ENCODE results near the gene CIDEB. TPM values are rescaled to one million over a fixed set of nuclear protein-coding genes. Genes with fewer than 3 reads are reported as not detected.

The CIDEB gene, protein sequence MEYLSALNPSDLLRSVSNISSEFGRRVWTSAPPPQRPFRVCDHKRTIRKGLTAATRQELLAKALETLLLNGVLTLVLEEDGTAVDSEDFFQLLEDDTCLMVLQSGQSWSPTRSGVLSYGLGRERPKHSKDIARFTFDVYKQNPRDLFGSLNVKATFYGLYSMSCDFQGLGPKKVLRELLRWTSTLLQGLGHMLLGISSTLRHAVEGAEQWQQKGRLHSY
- total RNA-seq = 23.7 and 27.8 TPM in 2 replicates

DNA sequence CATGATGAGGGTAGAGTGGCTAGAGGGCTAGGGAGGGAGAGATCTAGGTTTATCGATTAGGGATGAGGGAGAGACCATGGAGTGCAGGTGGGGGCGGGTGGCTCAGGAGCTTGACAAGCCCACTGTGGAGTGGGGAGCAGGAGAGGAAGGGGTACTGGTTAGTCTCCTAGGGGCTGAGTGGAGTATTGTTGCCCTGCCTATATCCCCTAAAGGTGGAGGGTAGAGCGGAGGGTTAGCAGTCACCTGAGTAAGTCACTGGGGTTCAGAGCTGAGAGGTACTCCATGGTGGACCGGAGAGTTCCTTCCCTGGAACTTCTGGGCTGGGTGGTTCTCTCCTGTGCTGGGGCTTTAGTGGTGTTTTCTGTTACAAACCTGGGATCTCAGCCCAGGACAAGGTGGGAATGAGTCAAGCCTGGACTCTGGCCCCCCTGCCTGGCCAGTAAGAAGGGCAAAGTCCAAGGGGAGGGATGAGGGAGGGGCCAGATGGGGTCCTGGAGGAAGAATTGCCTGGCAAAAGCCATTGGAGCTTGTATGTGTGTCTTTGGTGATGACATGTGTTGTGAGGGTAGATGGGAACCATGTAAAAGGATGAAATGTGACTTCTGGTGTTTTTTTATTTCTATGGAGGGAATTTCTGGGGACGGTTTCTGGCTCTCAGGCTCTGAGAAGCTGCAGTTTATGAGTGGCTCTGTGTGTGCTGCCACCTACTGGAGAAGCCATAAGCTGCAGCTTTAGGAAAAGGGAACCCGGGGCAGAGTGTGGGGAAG, at the start of gene CIDEB:
TSS of gene CIDEB (minus strand) at position 403 of the 767 bp plus-strand sequence. CDS start at position 284, 119 bp downstream.
- intact Hi-C loops (cut with micrococcal nuclease) = loop anchor here (1.0 kb wide), 6 partner anchors 8 to 129 kb away; partner anchors contain the start of genes DHRS1, NOP9, RABGGTA and TINF2

DNA sequence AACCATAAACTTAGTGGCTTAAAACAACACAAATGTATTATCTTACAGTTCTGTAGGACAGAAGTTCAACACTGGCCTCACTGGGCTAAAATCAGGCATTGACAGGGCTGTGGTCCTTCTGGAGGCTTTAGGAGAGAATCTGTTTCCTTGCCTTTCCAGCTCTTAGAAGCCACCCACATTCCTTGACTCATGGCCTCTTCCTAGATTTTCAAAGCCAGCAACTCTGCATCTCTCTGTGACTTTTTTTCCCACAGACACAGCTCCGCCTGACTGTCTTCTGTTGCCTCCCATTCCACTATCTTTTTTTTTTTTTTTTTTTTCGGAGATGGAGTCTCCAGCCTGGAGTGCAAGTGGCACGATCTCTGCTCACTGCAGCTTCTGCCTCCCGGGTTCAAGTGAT, 48.4 kb upstream of the CIDEB start:
- intact Hi-C loops (cut with micrococcal nuclease) = no loop called here

- intact Hi-C loops (cut with micrococcal nuclease) = no loop called here
These were observed 47.2 kb upstream of the CIDEB start for GRCh38 chr14:24355009-24355408.

DNA sequence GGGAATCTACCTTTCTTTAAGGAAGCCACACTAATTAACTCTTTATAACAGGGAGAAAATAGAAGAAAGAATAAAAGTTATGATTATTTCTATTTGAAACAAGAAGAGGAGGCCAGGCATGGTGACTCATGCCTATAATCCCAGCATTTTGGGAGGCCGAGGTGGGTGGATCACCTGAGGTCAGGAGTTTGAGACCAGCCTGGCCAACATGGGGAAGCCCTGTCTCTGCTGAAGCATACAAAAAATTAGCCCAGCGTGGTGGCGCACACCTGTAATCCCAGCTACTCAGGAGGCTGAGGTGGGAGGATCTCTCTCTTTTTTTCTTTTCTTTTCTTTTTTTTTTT, 46.7 kb upstream of the CIDEB start:
- intact Hi-C loops (cut with micrococcal nuclease) = loop anchor here (5.0 kb wide), 1 partner anchor 43 kb away; the partner anchor contains the start of gene NYNRIN

DNA sequence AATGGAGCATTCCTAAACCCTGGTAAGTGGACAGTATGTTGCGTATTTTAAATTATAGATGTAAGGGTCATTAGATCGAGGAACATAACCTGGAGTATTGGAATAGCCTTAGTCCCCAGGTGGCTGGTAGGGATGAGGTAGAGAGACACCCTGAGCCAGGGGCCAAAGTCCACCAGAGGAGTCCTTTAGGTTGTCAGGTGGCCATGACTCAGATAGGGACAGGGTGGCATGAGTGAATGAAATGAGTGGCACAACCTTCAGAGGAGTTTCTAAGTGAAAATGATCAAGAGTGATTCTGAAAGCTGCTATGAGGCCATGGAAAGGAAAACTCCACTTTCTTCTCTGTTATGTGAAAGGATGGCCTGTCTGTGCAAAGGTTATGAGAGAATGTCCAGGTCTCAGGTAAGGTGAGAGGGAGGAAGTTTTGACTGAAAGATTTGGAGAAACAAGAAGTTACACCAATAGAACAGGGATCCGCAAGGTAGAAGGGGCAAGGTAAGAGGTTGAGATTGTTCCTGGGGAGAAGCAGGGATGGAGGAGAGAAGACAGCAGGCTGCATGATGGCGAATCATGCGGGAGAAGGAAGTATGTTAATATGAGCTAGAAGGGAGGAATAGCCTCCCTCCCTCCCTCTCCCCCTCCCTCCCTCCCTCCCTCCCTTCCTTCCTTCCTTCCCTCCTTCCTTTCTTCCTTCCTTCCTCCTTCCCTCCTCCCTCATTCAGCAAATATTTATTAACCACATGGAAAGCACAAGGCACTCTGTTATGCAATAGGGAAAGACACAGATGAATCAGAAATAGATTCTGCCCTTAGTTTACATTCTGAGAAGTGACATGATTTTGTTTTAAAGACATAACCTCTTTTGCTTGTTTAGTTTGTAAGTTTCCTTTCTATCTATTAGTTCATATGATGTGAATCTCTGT, 46.0 kb upstream of the CIDEB start:
- intact Hi-C loops (cut with micrococcal nuclease) = loop anchor here (5.0 kb wide), 1 partner anchor 43 kb away; the partner anchor contains the start of gene NYNRIN

- intact Hi-C loops (cut with micrococcal nuclease) = loop anchor here (5.0 kb wide), 1 partner anchor 46 kb away; the partner anchor contains the start of gene NYNRIN
These were observed 43.7 kb upstream of the CIDEB start for GRCh38 chr14:24351517-24351916.

GRCh38 chr14:24349742-24350141, 42.0 kb upstream of the CIDEB start:
- intact Hi-C loops (cut with micrococcal nuclease) = loop anchor here (5.0 kb wide), 1 partner anchor 48 kb away; the partner anchor contains the start of gene NYNRIN

- intact Hi-C loops (cut with micrococcal nuclease) = no loop called here
These were observed 40.4 kb upstream of the CIDEB start for GRCh38 chr14:24348186-24348585.

DNA sequence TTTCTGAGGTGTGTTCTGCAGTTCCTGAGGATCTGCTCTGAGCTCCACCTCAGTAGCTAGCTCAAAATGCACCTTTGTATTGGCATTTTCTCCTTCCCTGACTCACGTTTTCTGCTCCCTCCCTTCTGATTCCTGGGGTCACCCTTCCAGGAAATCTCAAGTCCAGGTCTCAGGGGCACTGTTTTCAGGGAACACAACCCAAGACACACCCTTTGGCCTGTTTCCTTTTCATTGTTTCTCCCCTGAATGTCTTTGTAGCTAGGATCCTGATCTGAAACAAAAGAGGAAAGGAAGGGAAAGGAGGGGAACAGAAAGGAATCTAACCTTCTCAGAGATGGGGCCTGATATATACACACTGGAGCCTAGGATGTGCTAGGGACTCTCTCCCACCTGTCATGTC, 39.4 kb upstream of the CIDEB start:
- intact Hi-C loops (cut with micrococcal nuclease) = no loop called here

- intact Hi-C loops (cut with micrococcal nuclease) = no loop called here
These were observed 36.3 kb upstream of the CIDEB start for GRCh38 chr14:24343795-24344660.

- intact Hi-C loops (cut with micrococcal nuclease) = no loop called here
These were observed 35.1 kb upstream of the CIDEB start for GRCh38 chr14:24342889-24343288.

GRCh38 chr14:24340606-24341005, 32.8 kb upstream of the CIDEB start:
- intact Hi-C loops (cut with micrococcal nuclease) = loop anchor here (1.0 kb wide), 2 partner anchors 91 to 102 kb away; partner anchors contain the start of gene SDR39U1

- intact Hi-C loops (cut with micrococcal nuclease) = loop anchor here (1.0 kb wide), 2 partner anchors 92 to 103 kb away; partner anchors contain the start of gene SDR39U1
These were observed 31.7 kb upstream of the CIDEB start, which contains the start of gene RIPK3 for GRCh38 chr14:24339284-24340151. RIPK3 (minus strand) TSS chr14:24339991; CDS start chr14:24339826, 165 bp downstream.

- intact Hi-C loops (cut with micrococcal nuclease) = no loop called here
These were observed 31.1 kb upstream of the CIDEB start for GRCh38 chr14:24338843-24339242.

GRCh38 chr14:24337824-24338175, 30.0 kb upstream of the CIDEB start:
- intact Hi-C loops (cut with micrococcal nuclease) = no loop called here

GRCh38 chr14:24337144-24337823, 29.5 kb upstream of the CIDEB start:
- intact Hi-C loops (cut with micrococcal nuclease) = no loop called here

GRCh38 chr14:24335461-24336171, 27.8 kb upstream of the CIDEB start:
- intact Hi-C loops (cut with micrococcal nuclease) = no loop called here

Data from T-helper 1 cell treated with Interleukin-12 subunit alpha and Interleukin-12 subunit beta and Interleukin-4 antibody, amounts not matched to agents 30 ng/mL and 1 ng/mL, for 36 hours (primary cell).